ENCODE results near the gene JAM3. TPM values are rescaled to one million over a fixed set of nuclear protein-coding genes. Genes with fewer than 3 reads are reported as not detected.

The JAM3 gene
- total RNA-seq, 1 experiment from 2014 or later = 32.9 TPM

- TF ChIP-seq, protein P1, sequence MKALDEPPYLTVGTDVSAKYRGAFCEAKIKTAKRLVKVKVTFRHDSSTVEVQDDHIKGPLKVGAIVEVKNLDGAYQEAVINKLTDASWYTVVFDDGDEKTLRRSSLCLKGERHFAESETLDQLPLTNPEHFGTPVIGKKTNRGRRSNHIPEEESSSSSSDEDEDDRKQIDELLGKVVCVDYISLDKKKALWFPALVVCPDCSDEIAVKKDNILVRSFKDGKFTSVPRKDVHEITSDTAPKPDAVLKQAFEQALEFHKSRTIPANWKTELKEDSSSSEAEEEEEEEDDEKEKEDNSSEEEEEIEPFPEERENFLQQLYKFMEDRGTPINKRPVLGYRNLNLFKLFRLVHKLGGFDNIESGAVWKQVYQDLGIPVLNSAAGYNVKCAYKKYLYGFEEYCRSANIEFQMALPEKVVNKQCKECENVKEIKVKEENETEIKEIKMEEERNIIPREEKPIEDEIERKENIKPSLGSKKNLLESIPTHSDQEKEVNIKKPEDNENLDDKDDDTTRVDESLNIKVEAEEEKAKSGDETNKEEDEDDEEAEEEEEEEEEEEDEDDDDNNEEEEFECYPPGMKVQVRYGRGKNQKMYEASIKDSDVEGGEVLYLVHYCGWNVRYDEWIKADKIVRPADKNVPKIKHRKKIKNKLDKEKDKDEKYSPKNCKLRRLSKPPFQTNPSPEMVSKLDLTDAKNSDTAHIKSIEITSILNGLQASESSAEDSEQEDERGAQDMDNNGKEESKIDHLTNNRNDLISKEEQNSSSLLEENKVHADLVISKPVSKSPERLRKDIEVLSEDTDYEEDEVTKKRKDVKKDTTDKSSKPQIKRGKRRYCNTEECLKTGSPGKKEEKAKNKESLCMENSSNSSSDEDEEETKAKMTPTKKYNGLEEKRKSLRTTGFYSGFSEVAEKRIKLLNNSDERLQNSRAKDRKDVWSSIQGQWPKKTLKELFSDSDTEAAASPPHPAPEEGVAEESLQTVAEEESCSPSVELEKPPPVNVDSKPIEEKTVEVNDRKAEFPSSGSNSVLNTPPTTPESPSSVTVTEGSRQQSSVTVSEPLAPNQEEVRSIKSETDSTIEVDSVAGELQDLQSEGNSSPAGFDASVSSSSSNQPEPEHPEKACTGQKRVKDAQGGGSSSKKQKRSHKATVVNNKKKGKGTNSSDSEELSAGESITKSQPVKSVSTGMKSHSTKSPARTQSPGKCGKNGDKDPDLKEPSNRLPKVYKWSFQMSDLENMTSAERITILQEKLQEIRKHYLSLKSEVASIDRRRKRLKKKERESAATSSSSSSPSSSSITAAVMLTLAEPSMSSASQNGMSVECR (CRISPR knock-in tag; IDR thresholded peaks at IDR 0.05; ENCODE audit: borderline replicate concordance) = no peak
- no peak for TF ChIP-seq ZNF416 (CRISPR knock-in tag; IDR thresholded peaks at IDR 0.05)
- no peak for TF ChIP-seq USF2 (CRISPR knock-in tag; IDR thresholded peaks at IDR 0.05)
- no peak for TF ChIP-seq FOXJ3 (CRISPR knock-in tag; IDR thresholded peaks at IDR 0.05; ENCODE audit: borderline replicate concordance)
- no peak for TF ChIP-seq ZNF232 (CRISPR knock-in tag; IDR thresholded peaks at IDR 0.05)
- no peak for TF ChIP-seq ZNF281 (CRISPR knock-in tag; IDR thresholded peaks at IDR 0.05)
- TF ChIP-seq NFATC4 (CRISPR knock-in tag; IDR thresholded peaks at IDR 0.05) = no peak
- TF ChIP-seq, protein P2, sequence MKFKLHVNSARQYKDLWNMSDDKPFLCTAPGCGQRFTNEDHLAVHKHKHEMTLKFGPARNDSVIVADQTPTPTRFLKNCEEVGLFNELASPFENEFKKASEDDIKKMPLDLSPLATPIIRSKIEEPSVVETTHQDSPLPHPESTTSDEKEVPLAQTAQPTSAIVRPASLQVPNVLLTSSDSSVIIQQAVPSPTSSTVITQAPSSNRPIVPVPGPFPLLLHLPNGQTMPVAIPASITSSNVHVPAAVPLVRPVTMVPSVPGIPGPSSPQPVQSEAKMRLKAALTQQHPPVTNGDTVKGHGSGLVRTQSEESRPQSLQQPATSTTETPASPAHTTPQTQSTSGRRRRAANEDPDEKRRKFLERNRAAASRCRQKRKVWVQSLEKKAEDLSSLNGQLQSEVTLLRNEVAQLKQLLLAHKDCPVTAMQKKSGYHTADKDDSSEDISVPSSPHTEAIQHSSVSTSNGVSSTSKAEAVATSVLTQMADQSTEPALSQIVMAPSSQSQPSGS (CRISPR knock-in tag; IDR thresholded peaks at IDR 0.05; ENCODE audit: borderline replicate concordance, low read depth) = no peak
- no peak for TF ChIP-seq ATF1 (CRISPR knock-in tag; IDR thresholded peaks at IDR 0.05)
- no peak for TF ChIP-seq PRDM15 (CRISPR knock-in tag; IDR thresholded peaks at IDR 0.05)
- no peak for TF ChIP-seq KAT7 (CRISPR knock-in tag; IDR thresholded peaks at IDR 0.05; ENCODE audit: borderline replicate concordance)
- TF ChIP-seq, protein P3, sequence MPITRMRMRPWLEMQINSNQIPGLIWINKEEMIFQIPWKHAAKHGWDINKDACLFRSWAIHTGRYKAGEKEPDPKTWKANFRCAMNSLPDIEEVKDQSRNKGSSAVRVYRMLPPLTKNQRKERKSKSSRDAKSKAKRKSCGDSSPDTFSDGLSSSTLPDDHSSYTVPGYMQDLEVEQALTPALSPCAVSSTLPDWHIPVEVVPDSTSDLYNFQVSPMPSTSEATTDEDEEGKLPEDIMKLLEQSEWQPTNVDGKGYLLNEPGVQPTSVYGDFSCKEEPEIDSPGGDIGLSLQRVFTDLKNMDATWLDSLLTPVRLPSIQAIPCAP (CRISPR knock-in tag; IDR thresholded peaks at IDR 0.05) = no peak
- TF ChIP-seq JUN (CRISPR knock-in tag; IDR thresholded peaks at IDR 0.05) = no peak
- TF ChIP-seq GTF2I (CRISPR knock-in tag; conservative IDR thresholded peaks at IDR 0.05) = no peak
- no peak for TF ChIP-seq ZNF423 (CRISPR knock-in tag; IDR thresholded peaks at IDR 0.05)
Measured at GRCh38 chr11:134151083-134151747, 82.3 kb downstream of the JAM3 start (continued).

Data from WTC11 (cell line).